H9 (cell line): ENCODE data around the gene LRCOL1. TPM values are rescaled to one million over a fixed set of nuclear protein-coding genes. Genes with fewer than 3 reads are reported as not detected.

Experiments used
- DNase-seq: peaks from one replicate; pipeline ENCODE4 v3.0.0-alpha.2; 2017
- H2AFZ ChIP-seq: one replicate; pipeline ENCODE4 v1.6.1; 2013; ENCODE audit warnings: mild to moderate bottlenecking, low read length, control low read depth, moderate library complexity
- H2AK5ac ChIP-seq: 2 replicates; pipeline ENCODE4 v1.6.1; 2013; ENCODE audit warnings: low read length, control low read depth, mixed read lengths; ENCODE audit not compliant: insufficient read length
- H2BK120ac ChIP-seq: one replicate; pipeline ENCODE4 v1.6.1; 2013; ENCODE audit warnings: low read depth, mild to moderate bottlenecking, low read length, control low read depth, inconsistent platforms; ENCODE audit not compliant: poor library complexity, severe bottlenecking
- H2BK12ac ChIP-seq: 2 replicates; pipeline ENCODE4 v1.6.1; 2013; ENCODE audit warnings: low read length, control low read depth, mixed read lengths, low read depth; ENCODE audit not compliant: insufficient read length
- H2BK15ac ChIP-seq: 2 replicates; pipeline ENCODE4 v1.6.1; 2013; ENCODE audit warnings: low read depth, low read length, control low read depth
- H2BK20ac ChIP-seq: one replicate; pipeline ENCODE4 v1.6.1; 2013; ENCODE audit warnings: low read depth, mild to moderate bottlenecking, low read length, control low read depth, inconsistent platforms; ENCODE audit not compliant: poor library complexity, severe bottlenecking
- H2BK5ac ChIP-seq: 2 replicates; pipeline ENCODE4 v1.6.1; 2013; ENCODE audit warnings: low read length, control low read depth, mixed read lengths; ENCODE audit not compliant: insufficient read length
- H3K14ac ChIP-seq: 2 replicates; pipeline ENCODE4 v1.6.1; 2013; ENCODE audit warnings: low read length, control low read depth; ENCODE audit not compliant: insufficient read depth
- H3K18ac ChIP-seq: 2 replicates; pipeline ENCODE4 v1.6.1; 2013; ENCODE audit warnings: low read depth, mild to moderate bottlenecking, mixed read lengths, low read length, control low read depth; ENCODE audit not compliant: insufficient read length
- H3K23ac ChIP-seq: 2 replicates; pipeline ENCODE4 v1.6.1; 2013; ENCODE audit warnings: low read length, control low read depth, mixed read lengths, low read depth; ENCODE audit not compliant: insufficient read length
- H3K23me2 ChIP-seq: 2 replicates; pipeline ENCODE4 v1.6.1; 2013; ENCODE audit warnings: low read depth, mild to moderate bottlenecking, mixed read lengths, low read length, control low read depth; ENCODE audit not compliant: insufficient read length, poor library complexity, severe bottlenecking
- H3K27ac ChIP-seq: 2 replicates; pipeline ENCODE4 v1.5.1; 2013; ENCODE audit warnings: low read length, control low read depth, mixed read lengths, low read depth; ENCODE audit not compliant: insufficient read length
- H3K27me3 ChIP-seq: 2 replicates; pipeline ENCODE4 v1.6.1; 2013; ENCODE audit warnings: low read length, control low read depth, inconsistent platforms; ENCODE audit not compliant: insufficient read depth
- H3K4ac ChIP-seq: 2 replicates; pipeline ENCODE4 v1.6.1; 2013; ENCODE audit warnings: low read depth, mild to moderate bottlenecking, control low read depth, inconsistent platforms, low read length, moderate library complexity
- H3K4me1 ChIP-seq: 2 replicates; pipeline ENCODE4 v1.6.1; 2013; ENCODE audit warnings: low read length, control low read depth, inconsistent platforms; ENCODE audit not compliant: insufficient read depth
- H3K4me2 ChIP-seq: 2 replicates; pipeline ENCODE4 v1.6.1; 2013; ENCODE audit warnings: low read length, control low read depth, mixed read lengths; ENCODE audit not compliant: insufficient read length, insufficient read depth
- H3K56ac ChIP-seq: 2 replicates; pipeline ENCODE4 v1.6.1; 2013; ENCODE audit warnings: low read depth, mild to moderate bottlenecking, mixed read lengths, low read length, control low read depth; ENCODE audit not compliant: insufficient read length
- H3K79me1 ChIP-seq: 2 replicates; pipeline ENCODE4 v1.6.1; 2013; ENCODE audit warnings: low read depth, mild to moderate bottlenecking, moderate library complexity, low read length, control low read depth, inconsistent platforms; ENCODE audit not compliant: insufficient read depth, poor library complexity, severe bottlenecking
- H3K79me2 ChIP-seq: 2 replicates; pipeline ENCODE4 v1.6.1; 2013; ENCODE audit warnings: low read length, control low read depth, inconsistent platforms; ENCODE audit not compliant: insufficient read depth
- H3K9ac ChIP-seq: 2 replicates; pipeline ENCODE4 v1.6.1; 2013; ENCODE audit warnings: low read length, control low read depth, mixed read lengths; ENCODE audit not compliant: insufficient read length; ENCODE audit errors: extremely low read depth
- H3K9me3 ChIP-seq: one replicate; pipeline ENCODE4 v1.6.1; 2013; ENCODE audit warnings: low read depth, low read length, inconsistent platforms; ENCODE audit not compliant: control insufficient read depth
- H3T11ph ChIP-seq: one replicate; pipeline ENCODE4 v1.6.1; 2013; ENCODE audit warnings: mild to moderate bottlenecking, low read length, control low read depth, inconsistent platforms
- H4K20me1 ChIP-seq: one replicate; pipeline ENCODE4 v1.6.1; 2013; ENCODE audit not compliant: control insufficient read depth, insufficient read length, insufficient read depth
- H4K5ac ChIP-seq: 2 replicates; pipeline ENCODE4 v1.6.1; 2013; ENCODE audit warnings: low read depth, mild to moderate bottlenecking, mixed read lengths, low read length, control low read depth; ENCODE audit not compliant: insufficient read length
- H4K8ac ChIP-seq: replicated peaks from 2 replicates; pipeline ENCODE4 v1.6.1; 2013; ENCODE audit warnings: low read length, control low read depth, mixed read lengths, low read depth; ENCODE audit not compliant: insufficient read length
- H4K91ac ChIP-seq: 2 replicates; pipeline ENCODE4 v1.6.1; 2013; ENCODE audit warnings: low read depth, mild to moderate bottlenecking, moderate library complexity, mixed read lengths, low read length, control low read depth; ENCODE audit not compliant: insufficient read length
- H3K27ac Mint-ChIP-seq, 3 experiments: 2 replicates in 2 of 3; 3 replicates in 1 of 3; pipeline ENCODE4 v1.8.0; 2020 to 2021; ENCODE audit warnings: mixed read lengths in 3 of 3, mild to moderate bottlenecking in 1 of 3, moderate library complexity in 1 of 3
- H3K27me3 Mint-ChIP-seq: 2 replicates; pipeline ENCODE4 v1.8.0; 2021; ENCODE audit warnings: low read depth, mild to moderate bottlenecking, moderate library complexity, mixed read lengths
- H3K36me3 Mint-ChIP-seq, 3 experiments: 2 replicates in 2 of 3; 3 replicates in 1 of 3; pipeline ENCODE4 v1.8.0; 2020 to 2021; ENCODE audit warnings: low read depth in 3 of 3, mixed read lengths in 3 of 3; ENCODE audit not compliant: insufficient read depth in 1 of 3
- H3K4me1 Mint-ChIP-seq, 2 experiments: 2 replicates each; pipeline ENCODE4 v1.8.0; 2020; ENCODE audit warnings: mixed read lengths in 2 of 2
- H3K4me3 Mint-ChIP-seq, 2 experiments: 2 replicates in 1 of 2; 3 replicates in 1 of 2; pipeline ENCODE4 v1.8.0; 2020 to 2021; ENCODE audit warnings: mild to moderate bottlenecking in 2 of 2, mixed read lengths in 2 of 2, moderate library complexity in 1 of 2
- H3K9me3 Mint-ChIP-seq, 2 experiments: 2 replicates in 1 of 2; 3 replicates in 1 of 2; pipeline ENCODE4 v1.8.0; 2020; ENCODE audit warnings: mild to moderate bottlenecking in 2 of 2, mixed read lengths in 2 of 2, moderate library complexity in 1 of 2
- WGBS: extraction: QIAGEN DNeasy Blood & Tissue Kit; methylation state at CpG from one replicate; pipeline ENCODE4 v1.1.7; 2013; ENCODE audit warnings: missing lambda C conversion rate, low lambda C conversion rate, mixed read lengths; ENCODE audit not compliant: insufficient read length; ENCODE audit errors: extremely low coverage; 5-methylcytosine and 5-hydroxymethylcytosine counted together
- total RNA-seq: library from RNA; stranded (reverse); gene quantifications from 2 replicates; pipeline ENCODE4 v1.2.1, GENCODE V29; 2021
- TF ChIP-seq, protein P1 (sequence below): fragments of 200-600 bp; sonication (generic); conservative IDR thresholded peaks from 3 replicates; pipeline ENCODE4 v1.8.0; 2021; ENCODE audit warnings: antibody characterized with exemption, mild to moderate bottlenecking

Gene LRCOL1
- total RNA-seq, 1 experiment from 2014 or later: not detected

DNA sequence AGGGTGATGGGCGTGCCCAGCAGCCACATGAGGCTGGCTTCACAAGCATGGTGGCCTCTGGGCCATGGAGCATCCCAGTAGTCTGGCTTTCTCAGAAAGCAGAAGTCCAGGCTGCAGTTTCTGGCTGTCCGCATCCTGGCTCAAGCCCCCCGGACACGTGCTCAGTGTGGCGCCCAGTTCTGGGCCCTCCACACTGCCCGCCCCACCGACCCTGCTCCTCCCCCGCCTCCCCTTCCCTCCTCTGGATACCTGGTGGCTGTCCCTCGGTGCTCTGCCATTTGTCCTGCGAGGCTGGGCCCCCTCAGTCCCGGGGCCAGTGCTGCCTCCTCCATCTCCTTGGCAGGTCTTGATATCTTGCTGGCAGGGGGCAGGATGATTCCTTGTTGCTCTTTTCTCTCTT, 31.6 kb downstream of the LRCOL1 start:
- Histone ChIP-seq H3K4me2 (no peak overlapping the region), H3K79me1 (no peaks in the 10 kb centered on the region), H3K23ac (no peak overlapping the region), H3K27me3 (peaks cover under 1% of the 10 kb centered on the region; the same call in 1 of the 2 replicates), H4K20me1 (peaks cover 2% of the 10 kb centered on the region), H2BK20ac (no peak overlapping the region), H3K9me3 (no peaks in the 10 kb centered on the region), H3K23me2 (peaks cover 15% of the 10 kb centered on the region), H2BK12ac (no peak overlapping the region), H3K27ac (no peak overlapping the region), H4K5ac (no peak overlapping the region), H3K4me1 (no peaks in the 10 kb centered on the region), H2BK15ac (no peak overlapping the region), H4K8ac (no peak overlapping the region), H3K18ac (no peak overlapping the region), H3K79me2 (no peaks in the 10 kb centered on the region), H3K14ac (no peak overlapping the region), H2BK120ac (no peak overlapping the region), H4K91ac (no peak overlapping the region), H3K56ac (no peak overlapping the region), H3K4ac (no peak overlapping the region), H2BK5ac (no peak overlapping the region), H2AK5ac (no peak overlapping the region), H3K9ac (no peak overlapping the region), H2AFZ (no peak overlapping the region), H3T11ph (no peak overlapping the region)
- Mint-ChIP-seq H3K9me3 (no peaks in the 10 kb centered on the region), H3K36me3 (peaks cover 17 to 46% (median 44%) of the 10 kb centered on the region in 3 experiments; a peak in 6 of 7 replicates), H3K27ac (no peak overlapping the region), H3K27me3 (peaks cover 45% of the 10 kb centered on the region), H3K4me1 (peaks cover 2% of the 10 kb centered on the region in 2 experiments), H3K4me3 (no peak overlapping the region)
- no peak for DNase-seq
- WGBS: no CpG with 5 or more reads among the region's 11 CpGs
- TF ChIP-seq, protein P1, sequence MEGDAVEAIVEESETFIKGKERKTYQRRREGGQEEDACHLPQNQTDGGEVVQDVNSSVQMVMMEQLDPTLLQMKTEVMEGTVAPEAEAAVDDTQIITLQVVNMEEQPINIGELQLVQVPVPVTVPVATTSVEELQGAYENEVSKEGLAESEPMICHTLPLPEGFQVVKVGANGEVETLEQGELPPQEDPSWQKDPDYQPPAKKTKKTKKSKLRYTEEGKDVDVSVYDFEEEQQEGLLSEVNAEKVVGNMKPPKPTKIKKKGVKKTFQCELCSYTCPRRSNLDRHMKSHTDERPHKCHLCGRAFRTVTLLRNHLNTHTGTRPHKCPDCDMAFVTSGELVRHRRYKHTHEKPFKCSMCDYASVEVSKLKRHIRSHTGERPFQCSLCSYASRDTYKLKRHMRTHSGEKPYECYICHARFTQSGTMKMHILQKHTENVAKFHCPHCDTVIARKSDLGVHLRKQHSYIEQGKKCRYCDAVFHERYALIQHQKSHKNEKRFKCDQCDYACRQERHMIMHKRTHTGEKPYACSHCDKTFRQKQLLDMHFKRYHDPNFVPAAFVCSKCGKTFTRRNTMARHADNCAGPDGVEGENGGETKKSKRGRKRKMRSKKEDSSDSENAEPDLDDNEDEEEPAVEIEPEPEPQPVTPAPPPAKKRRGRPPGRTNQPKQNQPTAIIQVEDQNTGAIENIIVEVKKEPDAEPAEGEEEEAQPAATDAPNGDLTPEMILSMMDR: no peak
